ENCODE results near the gene BTK.
A peak's percentile ranks its signal among the peaks of the same experiment; 100 is the strongest.

The BTK gene

GRCh38 chrX:101417190-101417589, 31.2 kb upstream of the BTK start:
- TF ChIP-seq ZFX (IDR thresholded peaks at IDR 0.05; ENCODE audit: borderline replicate concordance) (no peak), CTCF (IDR thresholded peaks at IDR 0.05) (no peak)

GRCh38 chrX:101416691-101417090, 30.7 kb upstream of the BTK start:
- TF ChIP-seq CTCF (IDR thresholded peaks at IDR 0.05) (no peak), ZFX (IDR thresholded peaks at IDR 0.05; ENCODE audit: borderline replicate concordance) (no peak)
- H3K27ac ChIP-seq = no peak overlapping the region

More at GRCh38 chrX:101417190-101417589, 31.2 kb upstream of the BTK start:
- no peak overlapping the region for H3K27ac ChIP-seq

- TF ChIP-seq ZFX (IDR thresholded peaks at IDR 0.05; ENCODE audit: borderline replicate concordance) = no peak
- TF ChIP-seq CTCF (IDR thresholded peaks at IDR 0.05) = peak; percentile 68
- peak overlapping the region; percentile 10; the same call in 1 of the 2 replicates for H3K27ac ChIP-seq
These were observed 29.5 kb upstream of the BTK start for GRCh38 chrX:101415180-101416145.

GRCh38 chrX:101411984-101412383, 26.0 kb upstream of the BTK start:
- no peak overlapping the region for H3K27ac ChIP-seq
- no peak for TF ChIP-seq ZFX (IDR thresholded peaks at IDR 0.05; ENCODE audit: borderline replicate concordance)
- no peak for TF ChIP-seq CTCF (IDR thresholded peaks at IDR 0.05)

- H3K27ac ChIP-seq = no peak overlapping the region
- TF ChIP-seq CTCF (IDR thresholded peaks at IDR 0.05) = no peak
These were observed 24.5 kb upstream of the BTK start for GRCh38 chrX:101410461-101410860.

- H3K27ac ChIP-seq = no peak overlapping the region
- no peak for TF ChIP-seq ZFX (IDR thresholded peaks at IDR 0.05; ENCODE audit: borderline replicate concordance)
- no peak for TF ChIP-seq CTCF (IDR thresholded peaks at IDR 0.05)
These were observed 23.1 kb upstream of the BTK start for GRCh38 chrX:101409043-101409442.

GRCh38 chrX:101408532-101408841, 22.5 kb upstream of the BTK start:
- TF ChIP-seq CTCF (IDR thresholded peaks at IDR 0.05) (no peak), ZFX (IDR thresholded peaks at IDR 0.05; ENCODE audit: borderline replicate concordance) (no peak)
- H3K27ac ChIP-seq = peak overlapping the region; percentile 69
